GM19455 (cell line): ENCODE results near the gene ARGLU1.
A peak's percentile ranks its signal among the peaks of the same experiment; 100 is the strongest.
"Not testable (repeated sequence)": the region's sequence is repeated elsewhere in the genome, so short reads cannot be mapped to it uniquely, and the experiment has no call there.

Experiments
- ATAC-seq: cut with Tn5 transposase; IDR thresholded peaks from one replicate; pipeline ENCODE4 v1.9.1; 2021; ENCODE audit not compliant: unreplicated experiment

ARGLU1 gene, protein sequence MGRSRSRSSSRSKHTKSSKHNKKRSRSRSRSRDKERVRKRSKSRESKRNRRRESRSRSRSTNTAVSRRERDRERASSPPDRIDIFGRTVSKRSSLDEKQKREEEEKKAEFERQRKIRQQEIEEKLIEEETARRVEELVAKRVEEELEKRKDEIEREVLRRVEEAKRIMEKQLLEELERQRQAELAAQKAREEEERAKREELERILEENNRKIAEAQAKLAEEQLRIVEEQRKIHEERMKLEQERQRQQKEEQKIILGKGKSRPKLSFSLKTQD

DNA sequence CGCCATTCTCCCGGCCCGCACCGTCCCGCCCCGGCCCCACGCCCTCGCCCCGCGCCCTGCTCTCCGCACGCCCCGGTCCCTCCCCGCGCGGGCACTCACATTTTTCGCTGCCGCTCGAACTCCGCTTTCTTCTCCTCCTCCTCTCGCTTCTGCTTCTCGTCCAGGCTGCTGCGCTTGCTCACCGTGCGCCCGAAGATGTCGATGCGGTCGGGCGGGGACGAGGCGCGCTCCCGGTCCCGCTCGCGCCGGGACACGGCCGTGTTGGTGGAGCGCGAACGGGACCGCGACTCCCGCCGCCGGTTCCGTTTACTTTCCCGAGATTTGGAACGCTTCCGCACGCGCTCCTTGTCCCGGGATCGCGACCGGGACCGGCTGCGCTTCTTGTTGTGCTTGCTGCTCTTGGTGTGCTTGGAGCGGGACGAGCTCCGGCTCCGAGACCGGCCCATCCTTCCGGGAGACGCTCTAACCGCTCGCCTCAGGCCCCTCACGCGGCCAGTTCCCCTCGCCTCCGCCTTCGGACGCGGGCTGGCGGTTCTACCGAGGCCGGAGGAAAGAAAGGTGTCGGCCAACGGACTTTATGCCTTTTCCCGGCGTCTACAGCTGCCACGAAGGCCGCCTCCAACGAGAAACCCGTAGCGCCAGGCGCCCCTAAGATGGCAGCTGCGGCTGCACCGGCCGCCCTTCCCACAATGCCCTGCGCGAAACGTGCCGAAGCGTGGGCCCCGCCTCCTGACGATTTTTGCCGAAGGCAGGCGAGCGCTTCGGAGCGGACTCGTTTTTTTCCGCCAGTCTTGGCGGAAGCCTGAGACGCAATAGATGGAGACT, at the start of gene ARGLU1:
Gene ARGLU1, minus strand, starts transcription at position 664 of the 825 bp plus-strand sequence. Its CDS starts 218 bp downstream, at position 446.
- ATAC-seq, result peak; percentile 64

DNA sequence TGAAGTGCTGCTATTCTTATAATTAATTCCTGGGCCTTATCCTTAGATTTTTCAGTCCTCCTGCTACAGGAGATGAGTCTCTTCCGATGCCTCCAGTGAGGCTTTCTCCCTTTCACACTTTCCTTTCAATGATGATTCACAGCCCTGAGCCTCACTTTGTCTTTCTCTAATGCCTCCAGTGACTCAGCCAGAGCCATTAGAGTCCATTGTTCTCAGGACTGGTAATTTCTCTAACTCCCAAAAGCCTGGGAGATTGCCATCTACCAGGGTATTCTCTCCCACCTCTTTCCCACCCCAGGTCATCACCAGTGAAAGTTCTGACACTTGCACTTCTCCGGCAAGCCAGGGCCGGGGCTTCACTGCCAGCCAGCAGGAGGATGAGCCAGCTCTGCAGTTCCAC, 49.6 kb upstream of the ARGLU1 start:
- no peak for ATAC-seq

DNA sequence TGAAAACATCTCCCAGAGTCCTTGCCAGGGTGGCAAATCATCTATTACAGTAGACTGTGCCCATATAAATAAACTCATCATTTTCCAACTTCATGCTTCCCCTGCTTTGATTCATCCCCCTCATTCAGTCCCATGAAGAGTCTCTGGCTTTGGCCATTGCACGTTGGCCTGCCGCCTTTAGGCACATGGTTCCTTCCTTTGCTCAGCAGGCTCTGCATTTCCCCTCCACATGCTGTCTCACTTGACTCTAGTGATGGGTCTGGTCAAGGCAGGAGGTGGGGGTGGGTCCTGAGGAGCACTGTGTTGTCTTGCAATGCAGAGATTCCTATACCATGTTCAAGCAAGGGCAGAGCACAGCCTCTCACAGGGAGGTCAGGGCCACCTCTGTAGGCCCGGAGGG, 48.8 kb upstream of the ARGLU1 start:
- ATAC-seq, result no peak

DNA sequence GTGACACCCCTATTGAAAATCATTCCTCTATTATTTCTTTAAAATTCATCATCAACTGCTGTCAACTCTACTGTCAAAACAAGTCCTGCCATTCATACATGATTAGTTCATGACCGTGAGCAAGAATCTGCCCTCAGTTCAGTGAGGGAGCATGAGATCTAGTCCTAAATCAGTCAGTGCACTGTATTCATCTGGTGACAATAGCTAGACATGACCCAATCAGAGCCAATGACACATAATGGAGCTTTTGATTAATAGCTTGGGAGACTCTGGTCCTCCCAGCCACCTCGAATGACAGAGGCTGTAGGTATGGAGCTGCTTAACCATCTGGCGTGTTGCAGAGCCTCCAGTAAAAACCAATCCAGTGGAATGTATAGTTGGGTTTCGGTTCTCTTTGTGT, 46.9 kb upstream of the ARGLU1 start:
- no peak for ATAC-seq

DNA sequence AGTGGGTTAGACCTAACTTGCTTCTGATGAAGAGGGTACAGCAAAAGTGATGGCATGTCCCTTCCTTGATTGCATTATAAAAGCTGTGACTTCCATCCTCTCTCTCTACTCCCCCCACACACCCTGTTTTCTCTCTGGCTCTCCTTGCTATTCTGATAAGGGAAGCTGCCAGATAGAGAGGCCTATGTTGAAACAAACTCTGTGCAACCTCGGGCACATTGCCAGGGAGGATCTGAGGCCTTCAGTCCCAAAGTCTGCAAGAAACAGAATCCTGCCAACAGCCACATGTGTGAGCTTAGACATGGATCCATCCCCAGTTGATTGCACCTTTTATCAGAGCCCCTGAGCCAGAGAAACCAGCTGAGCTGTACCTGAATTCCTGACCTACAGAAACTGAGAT, 44.8 kb upstream of the ARGLU1 start:
- ATAC-seq, result no peak

DNA sequence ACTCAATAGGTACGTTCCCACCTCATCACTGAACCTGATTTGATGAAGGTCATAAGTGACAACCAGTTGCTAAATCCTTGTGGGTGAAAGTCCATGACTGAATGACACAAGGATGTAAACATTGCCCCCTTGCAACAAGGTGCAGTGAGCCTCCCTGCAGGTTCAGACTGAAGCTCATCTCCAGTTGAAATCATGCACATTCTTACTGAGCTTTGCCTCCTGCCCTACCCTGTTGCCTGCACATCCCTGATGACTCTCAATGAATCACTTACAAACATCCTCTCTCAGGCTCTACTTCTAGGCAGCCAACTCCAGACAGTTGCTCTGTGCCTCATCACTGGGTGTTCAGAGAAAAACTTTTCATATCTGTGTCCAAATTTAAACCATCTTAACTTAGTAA, 42.5 kb upstream of the ARGLU1 start:
- no peak for ATAC-seq

DNA sequence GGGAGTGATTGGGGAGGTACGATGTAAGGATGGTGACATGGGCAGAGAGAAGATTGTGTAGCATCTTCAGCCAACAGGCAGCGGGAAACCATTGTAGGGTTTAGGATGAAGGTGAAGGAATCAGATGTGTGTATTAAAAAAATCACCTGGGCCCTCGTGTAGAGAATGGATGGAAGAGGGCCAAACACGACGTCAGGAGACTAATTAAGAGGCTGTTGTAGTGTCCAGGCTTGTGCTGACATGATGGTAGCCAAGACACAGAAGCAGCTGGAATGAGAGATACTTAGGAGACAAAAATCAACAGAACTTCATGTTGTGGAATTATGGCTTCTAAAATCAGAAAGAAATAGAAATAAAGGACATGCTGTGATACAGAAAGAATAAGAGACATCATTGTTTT, 41.2 kb upstream of the ARGLU1 start:
- no peak for ATAC-seq

DNA sequence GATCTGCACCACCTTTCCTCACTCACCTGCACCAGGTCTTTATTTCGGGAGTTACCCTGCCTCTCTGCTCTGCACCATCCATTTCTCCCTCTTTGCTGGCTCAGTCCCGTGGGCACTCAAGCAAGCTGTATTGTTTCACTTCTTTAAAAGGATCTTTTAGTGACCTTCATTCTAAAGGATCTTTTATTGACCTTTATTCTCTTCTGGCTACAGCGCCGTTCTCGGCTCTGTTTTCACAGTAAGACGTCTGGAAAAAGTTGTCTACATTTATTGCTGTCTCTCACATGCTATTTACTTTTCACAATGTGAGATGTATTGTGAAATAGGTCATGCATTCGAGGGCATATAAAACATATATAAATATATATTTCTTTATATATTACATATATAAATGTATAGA, 35.6 kb upstream of the ARGLU1 start:
- no peak for ATAC-seq

DNA sequence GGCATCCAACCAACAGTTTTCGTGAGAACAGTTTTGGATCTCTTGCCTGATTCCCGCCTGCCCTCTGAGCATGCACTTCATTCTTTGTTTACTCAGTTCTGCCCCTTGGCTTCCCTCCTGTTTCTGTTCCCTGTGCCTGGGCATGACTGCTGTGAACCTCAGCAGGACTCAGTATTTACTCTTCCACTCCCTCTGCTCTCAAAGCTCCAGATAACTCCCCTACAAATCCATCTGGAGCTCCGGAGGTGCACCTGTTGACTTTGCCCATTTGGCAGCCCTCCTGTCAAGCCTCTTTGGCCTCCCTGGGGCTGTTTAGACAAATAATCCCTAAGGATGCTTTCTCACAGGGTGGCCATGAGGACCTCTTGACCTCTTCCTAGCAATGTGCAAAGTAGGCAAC, 34.2 kb upstream of the ARGLU1 start:
- no peak for ATAC-seq

DNA sequence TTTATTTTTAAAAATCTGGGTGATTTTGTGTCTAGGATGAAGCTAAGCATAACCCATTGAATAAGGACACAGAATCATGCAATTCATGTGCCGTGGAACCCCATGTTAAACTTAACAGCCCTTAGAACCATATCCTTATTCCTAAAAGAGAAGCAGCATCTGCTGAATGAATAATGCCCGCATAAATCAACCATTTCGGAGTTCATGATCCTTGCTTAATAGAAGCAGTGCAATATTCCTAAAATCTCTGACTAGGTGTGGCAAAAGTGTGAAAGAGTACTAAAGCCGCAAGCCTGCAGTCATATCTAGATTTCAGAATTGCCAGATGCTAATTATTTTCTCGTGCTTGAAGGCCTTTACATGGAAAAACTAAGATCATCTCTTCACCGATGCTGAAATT, 33.6 kb upstream of the ARGLU1 start:
- no peak for ATAC-seq

DNA sequence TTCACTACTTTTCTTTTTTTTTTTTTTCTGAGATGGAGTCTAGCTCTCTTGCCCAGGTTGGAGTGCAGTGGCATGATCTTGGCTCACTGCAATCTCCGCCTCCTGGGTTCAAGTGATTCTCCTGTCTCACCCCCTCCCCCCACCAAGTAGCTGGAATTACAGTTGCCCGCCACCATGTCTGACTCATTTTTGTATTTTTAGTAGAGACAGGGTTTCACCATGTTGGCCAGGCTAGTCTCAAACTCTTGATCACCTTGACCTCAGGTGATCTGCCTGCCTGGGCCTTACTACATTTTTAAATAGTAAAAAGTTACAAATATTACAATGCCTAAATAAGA, 32.8 kb upstream of the ARGLU1 start:
- not testable (repeated sequence) for ATAC-seq

DNA sequence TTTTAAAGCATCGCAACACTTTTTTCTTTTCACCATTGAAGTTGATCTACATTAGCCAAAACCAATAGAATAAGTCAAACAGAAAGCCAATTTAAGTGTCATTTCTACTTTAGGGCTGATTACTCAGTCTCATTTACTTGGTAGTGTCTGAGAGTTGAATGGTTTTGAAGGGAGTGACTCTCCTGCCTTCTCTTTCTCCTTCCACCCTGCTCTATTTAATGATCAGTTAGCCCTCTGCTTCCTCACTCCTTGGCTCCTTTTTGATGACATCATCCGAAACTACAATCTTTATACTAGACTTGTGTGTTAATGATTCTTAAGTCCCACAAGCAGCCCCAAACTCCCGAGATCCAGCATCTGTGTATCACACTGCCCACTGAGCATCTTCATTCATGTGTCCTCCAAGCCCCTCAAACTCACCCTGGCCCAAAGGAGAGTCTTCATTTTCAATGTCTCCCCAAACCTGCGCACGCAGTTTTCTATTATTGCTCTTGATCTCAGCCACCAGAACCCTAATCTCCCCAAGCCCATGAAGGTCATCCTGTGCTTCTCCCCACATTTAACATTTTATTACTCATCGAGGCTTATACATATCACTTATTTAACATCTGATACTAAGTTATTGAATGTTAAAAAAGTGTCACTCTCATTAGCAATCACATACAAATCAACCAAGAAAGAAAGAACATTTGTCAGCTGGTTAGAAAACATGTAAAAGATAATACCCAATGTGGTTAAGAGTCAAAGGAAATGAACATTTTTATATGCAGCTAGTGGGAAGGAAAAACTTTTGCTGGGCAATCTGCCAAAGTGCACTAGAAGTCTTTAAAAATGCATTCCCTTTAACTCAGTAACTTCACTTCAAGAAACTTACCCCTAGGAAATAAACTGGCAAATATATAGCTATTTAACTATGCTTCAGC, 32.2 kb upstream of the ARGLU1 start:
- ATAC-seq, result no peak

DNA sequence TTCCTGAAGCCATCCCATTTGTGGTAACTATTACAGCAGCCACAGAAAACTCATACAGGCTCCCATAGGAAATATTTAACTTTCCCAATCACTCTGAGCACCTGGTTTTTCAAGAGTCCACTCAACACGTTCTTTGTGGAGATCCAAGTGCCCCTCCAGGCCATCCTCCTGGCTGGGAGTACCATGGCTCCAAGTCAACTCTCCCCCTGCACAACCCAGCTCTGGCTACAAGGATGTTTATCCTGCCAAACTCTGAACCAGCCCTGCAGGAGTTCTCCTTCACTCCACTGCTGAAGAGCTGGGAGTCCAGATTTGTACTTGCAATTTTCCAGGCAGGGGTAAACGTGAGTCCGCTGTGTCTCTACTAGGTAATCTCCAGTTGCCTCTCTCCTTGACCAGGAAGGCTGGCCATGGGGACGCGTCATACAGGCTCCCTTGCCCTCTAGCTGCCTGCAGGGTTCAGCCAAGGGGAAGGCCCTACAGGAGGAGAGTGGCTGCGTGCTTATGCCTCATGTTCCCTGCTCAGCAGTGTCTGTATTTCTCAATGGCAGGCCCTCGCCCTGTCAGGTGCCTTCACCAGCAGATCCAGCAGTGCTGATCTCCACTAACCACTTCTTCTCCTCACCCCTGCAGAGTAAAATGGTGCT, 29.9 kb upstream of the ARGLU1 start:
- no peak for ATAC-seq

DNA sequence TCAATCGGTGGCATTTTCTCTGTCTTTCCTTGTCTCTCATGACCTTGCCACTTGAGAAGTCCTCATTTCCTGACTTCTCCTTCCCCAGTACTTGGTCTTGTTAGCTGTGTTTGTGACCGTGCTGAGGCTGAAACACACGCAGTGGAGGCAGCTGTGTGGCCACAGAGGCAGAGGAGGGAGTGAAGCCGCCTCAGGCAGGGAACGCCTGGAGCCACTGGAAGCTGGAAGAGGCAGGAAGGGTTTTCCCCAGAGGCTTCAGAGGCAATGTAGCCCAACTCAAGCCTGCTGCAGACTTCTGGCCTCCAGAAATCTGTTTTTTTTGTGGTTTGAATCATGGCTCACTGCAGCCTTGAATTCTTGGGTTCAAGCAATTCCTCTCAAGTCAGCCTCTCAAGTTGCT, 29.2 kb upstream of the ARGLU1 start:
- ATAC-seq, result no peak

DNA sequence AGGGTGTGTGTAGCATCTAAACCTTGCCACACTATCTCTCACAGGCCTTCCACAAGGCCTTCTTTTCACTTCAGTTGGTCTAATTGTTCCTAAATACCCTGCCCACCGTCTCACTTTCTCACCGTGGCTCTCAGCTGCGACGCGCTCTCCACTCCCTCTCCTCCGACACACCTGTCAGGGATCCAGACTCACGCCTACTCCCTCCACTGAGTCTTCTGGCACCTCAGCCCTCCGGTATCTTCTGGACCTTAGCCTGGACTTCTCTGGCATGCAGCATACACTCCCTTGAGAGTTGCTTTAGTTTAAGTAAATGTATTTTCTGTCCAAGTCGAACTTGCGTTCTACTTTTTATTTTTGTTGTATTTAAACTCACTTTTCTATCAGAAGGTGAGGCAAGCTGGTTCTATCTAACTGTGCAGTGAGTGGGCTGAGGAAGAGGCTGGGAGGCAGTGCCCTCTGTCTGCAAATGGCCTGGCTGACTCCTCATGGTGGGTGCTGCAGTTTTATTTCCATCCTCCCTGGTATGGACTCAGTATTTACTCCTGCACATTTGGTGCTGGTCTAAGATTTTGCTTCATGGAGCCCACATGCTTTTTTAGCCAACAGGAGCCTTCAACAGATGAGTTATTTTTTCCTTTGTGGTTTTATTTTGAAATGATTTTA, 28.5 kb upstream of the ARGLU1 start:
- no peak for ATAC-seq

DNA sequence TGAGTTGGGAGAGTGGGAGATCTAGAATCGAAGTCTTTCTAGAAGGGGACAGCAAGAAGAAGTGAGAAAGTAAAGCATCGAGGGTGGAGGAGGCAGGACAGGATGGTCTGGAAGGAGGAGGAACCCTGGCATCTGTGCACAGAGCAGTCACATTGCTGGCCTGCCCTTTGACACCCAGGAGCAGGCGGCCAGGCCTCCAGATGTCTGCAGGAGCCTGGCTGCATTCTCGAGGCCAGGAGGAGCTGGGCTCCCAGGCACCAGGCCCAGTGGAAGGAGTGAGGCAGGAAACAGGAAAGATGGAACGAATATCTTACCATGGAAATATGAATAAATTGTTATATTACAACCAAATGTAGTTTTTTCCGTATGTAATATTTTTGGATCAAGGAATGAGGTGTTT, 27.7 kb upstream of the ARGLU1 start:
- no peak for ATAC-seq

DNA sequence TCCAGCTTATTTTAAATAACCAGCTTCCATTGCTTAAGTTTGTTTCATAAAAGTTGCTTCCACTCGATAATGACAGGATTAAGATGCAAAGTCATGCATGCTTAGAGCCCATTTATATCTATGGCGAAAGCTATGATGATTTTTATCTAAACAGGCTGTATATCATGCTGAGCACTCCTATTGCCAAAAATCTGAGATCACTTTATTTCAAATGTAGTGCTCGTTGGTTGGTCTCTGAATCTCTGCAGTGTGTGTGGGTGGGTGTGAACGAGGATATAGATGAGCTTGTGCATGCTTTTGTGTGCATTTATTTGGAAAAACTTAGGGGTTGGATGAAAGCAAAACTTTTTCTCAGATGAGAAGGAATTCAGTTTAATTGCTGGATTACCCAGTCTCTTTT, 27.0 kb upstream of the ARGLU1 start:
- ATAC-seq, result no peak

DNA sequence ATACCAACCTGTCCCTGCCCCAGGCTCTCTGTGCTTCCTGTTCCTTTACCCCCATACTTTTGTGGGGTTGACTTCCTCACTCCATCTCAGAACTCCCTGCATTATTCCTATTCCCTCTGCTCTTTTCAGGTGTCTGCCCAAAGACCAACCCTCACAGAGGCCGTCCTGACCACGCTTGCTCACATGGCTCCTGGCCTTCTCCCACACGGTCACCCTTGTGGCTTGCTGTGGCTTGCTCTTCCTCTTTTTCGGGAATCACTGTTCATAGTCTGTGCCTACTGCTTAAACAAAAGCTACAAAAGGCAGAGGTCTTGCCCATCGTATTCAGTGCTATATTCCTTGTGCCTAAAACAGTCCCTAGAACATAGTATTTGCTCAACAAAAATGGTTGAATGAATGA, 25.2 kb upstream of the ARGLU1 start:
- no peak for ATAC-seq

DNA sequence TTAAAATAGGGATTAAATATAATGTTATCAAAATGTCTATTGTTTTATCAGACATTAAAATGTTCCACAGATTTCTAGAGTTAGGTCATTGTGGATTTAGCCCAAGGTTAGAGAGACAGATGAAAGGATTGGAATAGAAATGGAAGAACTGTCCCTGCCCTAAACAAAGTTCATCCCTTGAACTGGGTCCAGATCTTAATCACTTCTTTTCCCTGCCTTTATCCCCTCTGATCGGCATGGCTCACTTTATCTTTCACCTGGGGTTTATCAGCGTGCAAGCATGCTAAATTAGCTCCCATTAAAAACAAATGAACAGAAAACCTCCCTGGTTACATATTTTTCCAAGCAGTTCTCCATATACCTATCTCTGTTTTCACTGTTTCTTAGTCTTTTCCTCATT, 23.4 kb upstream of the ARGLU1 start:
- no peak for ATAC-seq

DNA sequence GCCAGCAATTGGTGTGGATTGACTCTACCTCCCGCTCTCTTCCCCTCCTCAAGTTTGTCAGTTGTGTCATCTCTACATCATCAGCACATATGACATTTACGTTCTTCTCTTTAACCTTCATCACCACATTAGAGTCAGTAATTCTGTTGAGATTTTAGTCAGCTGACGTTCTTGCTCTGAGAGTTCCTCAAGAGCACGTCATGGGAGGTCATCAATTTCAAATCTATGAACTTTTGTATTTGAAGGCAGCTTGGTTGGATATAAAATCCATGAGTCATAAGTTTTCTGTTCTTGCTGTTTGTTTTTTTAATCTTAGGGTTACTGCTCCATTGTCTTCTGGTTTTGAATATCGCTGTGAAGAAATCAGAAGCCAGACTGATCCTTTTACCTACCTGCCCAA, 21.8 kb upstream of the ARGLU1 start:
- ATAC-seq, result no peak

DNA sequence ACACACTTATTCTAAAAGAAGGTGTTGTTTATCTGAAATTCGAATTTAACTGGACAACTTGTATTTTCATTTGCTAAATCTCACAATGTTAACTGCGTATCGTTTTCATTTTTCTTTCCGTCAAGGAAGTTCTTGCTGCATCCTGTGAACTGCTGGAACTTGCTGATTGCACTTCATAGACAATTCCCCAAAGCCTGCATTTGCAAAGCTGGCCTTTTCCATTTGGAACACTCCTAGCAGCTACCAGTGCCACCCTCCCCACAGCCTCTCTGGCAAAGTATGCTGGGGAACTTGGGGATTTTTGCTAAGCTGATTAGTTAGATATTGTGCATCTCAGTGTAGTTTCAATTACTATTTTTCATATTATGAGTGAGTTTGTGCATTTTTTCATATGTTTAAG, 20.4 kb upstream of the ARGLU1 start:
- no peak for ATAC-seq
